GM19452 (cell line): ENCODE data around the gene NEK11.

Experiments used
- ATAC-seq: cut with Tn5 transposase; IDR thresholded peaks from one replicate; pipeline ENCODE4 v1.9.1; 2021; ENCODE audit not compliant: unreplicated experiment

The NEK11 gene

GRCh38 chr3:131393868-131394267, 367.2 kb downstream of the NEK11 start:
- ATAC-seq: no peak

DNA sequence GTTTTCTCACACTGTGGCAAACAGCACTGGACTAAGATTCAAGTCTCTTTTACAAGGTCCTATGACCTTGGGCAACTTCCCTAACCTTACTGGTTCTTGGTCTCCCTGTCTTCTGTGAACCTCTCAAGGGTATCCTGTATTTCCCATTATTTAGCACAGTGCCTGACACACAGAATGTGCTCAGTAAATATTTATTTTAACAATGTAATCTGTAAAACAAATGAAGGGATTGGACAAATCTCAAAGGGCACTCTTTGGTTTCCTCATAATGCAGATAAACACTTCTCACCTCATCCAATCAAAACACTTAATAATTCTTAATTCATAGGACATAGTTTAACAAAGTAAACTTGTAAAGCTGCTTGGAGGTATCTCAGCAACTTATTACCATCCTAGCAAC, 367.7 kb downstream of the NEK11 start:
- ATAC-seq: no peak

DNA sequence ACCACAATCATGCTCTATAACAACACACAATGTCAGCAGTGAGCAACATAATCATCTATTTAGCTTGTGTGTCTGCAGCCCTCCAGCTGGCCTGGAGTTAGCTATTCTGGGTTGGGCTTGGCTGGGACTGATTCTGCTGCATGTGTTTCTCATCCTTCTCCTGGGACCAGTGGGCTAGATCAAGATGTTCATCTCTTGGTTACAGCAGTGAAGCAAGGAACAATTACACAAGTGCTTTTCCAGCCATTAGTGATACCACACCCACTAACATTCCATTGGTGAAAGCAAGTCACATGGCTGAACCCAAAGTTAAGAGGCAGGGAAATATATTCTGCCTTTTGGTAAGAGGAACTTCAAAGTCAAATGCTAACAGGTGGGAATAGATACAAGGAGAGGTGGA, 369.5 kb downstream of the NEK11 start:
- no peak for ATAC-seq

- no peak for ATAC-seq
Measured at GRCh38 chr3:131397889-131398288, 371.2 kb downstream of the NEK11 start.
